K562 (cell line): ENCODE measurements around the gene PTH2. TPM values are rescaled to one million over a fixed set of nuclear protein-coding genes. Genes with fewer than 3 reads are reported as not detected.

Experiments
- ATAC-seq: fragments of 200-7000 bp; cut with Tn5 transposase; 3 replicates; pipeline ENCODE4 v1.9.1; 2020; ENCODE audit warnings: moderate library complexity
- BruUV-seq: library from RNA; stranded (reverse); fragments of 400-500 nt; replicated peaks from 2 replicates; lab custom pipeline; 2021; lab: Mats Ljungman, UMichigan
- CTCF ChIA-PET: fragments of 300-600 bp; formaldehyde crosslinking; extraction: SDS; loops from one replicate; lab custom pipeline; 2021; ENCODE audit warnings: low intra/inter-chr PET ratio; lab: Yijun Ruan, JAX
- POLR2A ChIA-PET: fragments of 300-600, 350-650 bp; sonication (Branson Sonifier 250); formaldehyde crosslinking; extraction: SDS; loops from one replicate; lab custom pipeline; 2021; ENCODE audit warnings: antibody characterized with exemption, inconsistent platforms; lab: Yijun Ruan, JAX
- DNase-seq, 4 experiments: peaks; one replicate each; pipeline versions ENCODE4 v3.0.0 to v3.0.0-alpha.2; 2011 to 2018; ENCODE audit warnings: low spot score in 3 of 4, mixed read lengths in 3 of 4; ENCODE audit errors: extremely low read depth in 1 of 4
- FAIRE-seq: peaks from 2 replicates; lab custom pipeline; 2011; peaks lifted over from hg19 to GRCh38; lab: Jason Lieb, UNC
- H2AFZ ChIP-seq: 2 replicates; pipeline ENCODE4 v1.6.0; 2011; ENCODE audit warnings: low read depth, low read length, control low read depth, inconsistent platforms
- H3K27ac ChIP-seq: fragments of 200-600 bp; 3 replicates; pipeline ENCODE4 v1.8.0; 2011; ENCODE audit warnings: low read depth, mild to moderate bottlenecking, control low read depth, inconsistent platforms, low read length, moderate library complexity, mixed read lengths; ENCODE audit errors: extremely low read depth
- H3K27me3 ChIP-seq, 2 experiments: fragments of 300-600 bp in 1 of 2; 2 replicates in 1 of 2; 3 replicates in 1 of 2; pipeline versions ENCODE4 v1.6.0 to v1.8.0; 2011; ENCODE audit warnings: inconsistent platforms in 2 of 2, low read length in 2 of 2, mild to moderate bottlenecking in 1 of 2, mixed read lengths in 1 of 2, moderate library complexity in 1 of 2; ENCODE audit not compliant: control insufficient read depth in 2 of 2, insufficient read depth in 2 of 2
- H3K36me3 ChIP-seq: fragments of 300-600 bp; 3 replicates; pipeline ENCODE4 v1.8.0; 2011; ENCODE audit warnings: mild to moderate bottlenecking, low read length, inconsistent platforms; ENCODE audit not compliant: control insufficient read depth, insufficient read depth
- H3K4me1 ChIP-seq, 2 experiments: fragments of 200-600 bp in 1 of 2; replicated peaks in 1 of 2; 2 replicates in 1 of 2; 3 replicates in 1 of 2; pipeline versions ENCODE4 v1.5.1 to v1.8.0; 2011; ENCODE audit warnings: inconsistent platforms in 2 of 2, low read length in 2 of 2, mild to moderate bottlenecking in 1 of 2, mixed read lengths in 1 of 2, moderate library complexity in 1 of 2; ENCODE audit not compliant: control insufficient read depth in 2 of 2, insufficient read depth in 2 of 2
- H3K4me2 ChIP-seq: 2 replicates; pipeline ENCODE4 v1.6.1; 2011; ENCODE audit warnings: low read length, control low read depth, inconsistent platforms, mixed read lengths; ENCODE audit not compliant: insufficient read depth
- H3K4me3 ChIP-seq: fragments of 200-600 bp; sonication (generic), shearing (Covaris generic); 2 replicates; pipeline ENCODE4 v1.5.1; 2016; ENCODE audit warnings: control low read depth, inconsistent platforms
- H3K79me2 ChIP-seq: fragments of 200-600 bp; 3 replicates; pipeline ENCODE4 v1.8.0; 2011; ENCODE audit warnings: low read length, inconsistent platforms; ENCODE audit not compliant: control insufficient read depth, insufficient read depth
- H3K9ac ChIP-seq, 2 experiments: 2 replicates each; pipeline versions ENCODE4 v1.6.0 to v1.6.1; 2011; ENCODE audit warnings: low read depth in 2 of 2, low read length in 2 of 2, control low read depth in 1 of 2, inconsistent platforms in 1 of 2, mild to moderate bottlenecking in 1 of 2, mixed read lengths in 1 of 2; ENCODE audit not compliant: insufficient read depth in 1 of 2
- H3K9me1 ChIP-seq: one replicate; pipeline ENCODE4 v1.6.0; 2011; ENCODE audit warnings: inconsistent platforms, mild to moderate bottlenecking, low read length, moderate library complexity; ENCODE audit not compliant: control insufficient read depth, insufficient read depth
- H3K9me3 ChIP-seq: replicated peaks from 2 replicates; pipeline ENCODE4 v1.5.1; 2011; ENCODE audit warnings: low read depth, low read length, inconsistent platforms; ENCODE audit not compliant: control insufficient read depth, insufficient read depth
- H4K20me1 ChIP-seq: replicated peaks from 2 replicates; pipeline ENCODE4 v1.6.1; 2011; ENCODE audit warnings: low read length, inconsistent platforms, mixed read lengths; ENCODE audit not compliant: control insufficient read depth, insufficient read depth
- FIP1L1 ChIP-seq: fragments of 200-400 bp; formaldehyde crosslinking; IDR thresholded peaks from 2 replicates; pipeline ENCODE4 v1.6.1; 2018; ENCODE audit warnings: mild to moderate bottlenecking, low read depth, low read length; ENCODE audit not compliant: poor library complexity, severe bottlenecking
- FOSL1 ChIP-seq: fragments of 200-800 bp; sonication (Bioruptor generic); conservative IDR thresholded peaks from 2 replicates; pipeline ENCODE4 v1.6.1; 2016; ENCODE audit warnings: missing genetic modification characterization, missing compliant biosample characterization
- JUND ChIP-seq, 2 experiments: IDR thresholded peaks; 2 replicates in 1 of 2; 3 replicates in 1 of 2; pipeline ENCODE4 v1.6.1; 2011; ENCODE audit warnings: borderline replicate concordance in 2 of 2, low read depth in 2 of 2, low read length in 2 of 2, improper control_type of control experiment in 1 of 2, missing biosample characterization in 1 of 2, missing genetic modification characterization in 1 of 2, missing genetic modification reagents in 1 of 2
- WGBS: fragments of 100-300 bp; shearing (Covaris generic); methylation state at CpG from one replicate; pipeline ENCODE4 v1.1.6; 2016; ENCODE audit warnings: low coverage, mixed read lengths; ENCODE audit not compliant: insufficient coverage; ENCODE audit errors: missing lambda C conversion rate; 5-methylcytosine and 5-hydroxymethylcytosine counted together
- in situ Hi-C: fragments of 300-500 bp; cut with MboI; formaldehyde crosslinking; loops from 4 replicates; pipeline ENCODE4 v1.15.0; 2018; ENCODE audit warnings: inconsistent platforms, mixed read lengths
- intact Hi-C: fragments of 100-400 bp; cut with micrococcal nuclease; formaldehyde crosslinking; loops from 2 replicates; pipeline ENCODE4 v1.14.2; 2022
- polyA plus RNA-seq, 8 experiments: library from polyadenylated mRNA; depleted of rRNA in 4 of 8; stranded (reverse) in 5 of 8; unstranded in 3 of 8; fragments of >200 nt; fragmentation: Nextera tagmentation in 2 of 8; fragmentation: Illumina TruSeq in 1 of 8; extraction: Ambion mirVana in 2 of 8; extraction: Trizol in 1 of 8; gene quantifications; 2 replicates each; pipeline versions ENCODE4 v1.2.1 to v1.2.3, GENCODE V29; 2011 to 2014; ENCODE audit warnings: inconsistent platforms in 1 of 8, missing spikeins in 1 of 8
- total RNA-seq, 7 experiments: library from RNA; depleted of rRNA in 6 of 7; stranded (reverse); fragments of >200 nt in 6 of 7; fragmentation: Illumina TruSeq in 2 of 7; extraction: Trizol in 2 of 7; gene quantifications; 2 replicates each; pipeline versions ENCODE4 v1.2.1 to v1.2.3, GENCODE V29; 2011 to 2021; ENCODE audit warnings: low replicate concordance in 1 of 7
- TF ChIP-seq, protein P1 (sequence below): sonication (generic); formaldehyde crosslinking; IDR thresholded peaks from 2 replicates; pipeline ENCODE4 v1.8.1; 2023; ENCODE audit warnings: missing genetic modification reagents, mild to moderate bottlenecking, borderline replicate concordance
- TF ChIP-seq, protein P2 (sequence below), 2 experiments: IDR thresholded peaks; 2 replicates each; pipeline ENCODE4 v1.6.1; 2011; ENCODE audit warnings: borderline replicate concordance in 1 of 2, control low read depth in 1 of 2, low read depth in 1 of 2, low read length in 1 of 2, mild to moderate bottlenecking in 1 of 2, mixed read lengths in 1 of 2, moderate library complexity in 1 of 2; ENCODE audit not compliant: insufficient read depth in 1 of 2, insufficient read length in 1 of 2, poor library complexity in 1 of 2, severe bottlenecking in 1 of 2; ENCODE audit errors: extremely low read depth in 1 of 2

The PTH2 gene
- total and polyA plus RNA-seq, 9 of the 15 experiments (the other 6 are each of a cell fraction or from before 2014, with no cell fraction given): 1.3 TPM; not detected in 8

DNA sequence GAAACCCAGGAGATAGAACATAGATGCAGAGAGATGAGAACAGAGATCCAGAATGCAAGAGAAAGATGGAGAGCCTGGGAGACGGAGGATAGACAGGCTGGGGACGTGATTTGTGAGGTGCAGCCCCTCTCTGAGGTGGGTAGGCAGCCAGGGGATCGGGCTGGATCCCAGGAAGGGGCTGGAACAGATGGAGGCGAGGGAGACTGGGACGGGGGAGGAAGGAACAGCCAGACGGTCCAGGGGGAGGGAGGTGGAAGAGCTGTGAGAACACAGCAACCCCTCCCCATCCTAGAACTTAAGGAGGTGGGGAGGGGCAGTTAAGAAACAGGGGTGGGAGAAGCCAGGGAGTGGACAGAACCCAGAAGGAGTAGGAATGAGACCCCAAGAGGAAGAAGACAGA is 15.0 kb upstream of the PTH2 start:
- peaks cover 37 to 58% of the 10 kb centered on the region in 2 experiments for H3K4me1 ChIP-seq
- in situ Hi-C loops: loop anchor here (5.0 kb wide), 1 partner anchor 46 kb away; no protein-coding TSS in a partner anchor

DNA sequence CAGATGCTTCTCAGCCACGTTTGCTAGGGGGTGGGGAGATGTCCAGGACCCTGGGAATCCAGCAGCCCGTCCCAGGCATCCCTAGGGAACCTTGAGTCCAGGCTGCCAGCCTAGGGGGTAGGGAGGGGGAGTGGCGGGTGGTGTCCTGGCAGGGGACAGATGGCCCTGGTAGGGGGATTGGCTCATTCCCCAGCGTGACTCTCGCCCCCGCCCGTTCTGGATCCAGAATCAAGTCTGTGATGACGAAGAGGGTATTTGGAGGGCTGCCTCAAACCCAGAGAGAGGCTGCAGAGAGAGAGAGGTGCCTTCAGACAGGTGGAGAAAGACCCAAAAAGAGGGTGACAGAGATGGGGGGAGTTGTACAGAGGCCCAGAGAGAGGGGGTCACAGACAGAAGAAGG is 14.0 kb upstream of the PTH2 start:
- H2AFZ ChIP-seq: no peak overlapping the region
- no peaks in the 10 kb centered on the region for H3K9me3 ChIP-seq
- TF ChIP-seq, protein P1, sequence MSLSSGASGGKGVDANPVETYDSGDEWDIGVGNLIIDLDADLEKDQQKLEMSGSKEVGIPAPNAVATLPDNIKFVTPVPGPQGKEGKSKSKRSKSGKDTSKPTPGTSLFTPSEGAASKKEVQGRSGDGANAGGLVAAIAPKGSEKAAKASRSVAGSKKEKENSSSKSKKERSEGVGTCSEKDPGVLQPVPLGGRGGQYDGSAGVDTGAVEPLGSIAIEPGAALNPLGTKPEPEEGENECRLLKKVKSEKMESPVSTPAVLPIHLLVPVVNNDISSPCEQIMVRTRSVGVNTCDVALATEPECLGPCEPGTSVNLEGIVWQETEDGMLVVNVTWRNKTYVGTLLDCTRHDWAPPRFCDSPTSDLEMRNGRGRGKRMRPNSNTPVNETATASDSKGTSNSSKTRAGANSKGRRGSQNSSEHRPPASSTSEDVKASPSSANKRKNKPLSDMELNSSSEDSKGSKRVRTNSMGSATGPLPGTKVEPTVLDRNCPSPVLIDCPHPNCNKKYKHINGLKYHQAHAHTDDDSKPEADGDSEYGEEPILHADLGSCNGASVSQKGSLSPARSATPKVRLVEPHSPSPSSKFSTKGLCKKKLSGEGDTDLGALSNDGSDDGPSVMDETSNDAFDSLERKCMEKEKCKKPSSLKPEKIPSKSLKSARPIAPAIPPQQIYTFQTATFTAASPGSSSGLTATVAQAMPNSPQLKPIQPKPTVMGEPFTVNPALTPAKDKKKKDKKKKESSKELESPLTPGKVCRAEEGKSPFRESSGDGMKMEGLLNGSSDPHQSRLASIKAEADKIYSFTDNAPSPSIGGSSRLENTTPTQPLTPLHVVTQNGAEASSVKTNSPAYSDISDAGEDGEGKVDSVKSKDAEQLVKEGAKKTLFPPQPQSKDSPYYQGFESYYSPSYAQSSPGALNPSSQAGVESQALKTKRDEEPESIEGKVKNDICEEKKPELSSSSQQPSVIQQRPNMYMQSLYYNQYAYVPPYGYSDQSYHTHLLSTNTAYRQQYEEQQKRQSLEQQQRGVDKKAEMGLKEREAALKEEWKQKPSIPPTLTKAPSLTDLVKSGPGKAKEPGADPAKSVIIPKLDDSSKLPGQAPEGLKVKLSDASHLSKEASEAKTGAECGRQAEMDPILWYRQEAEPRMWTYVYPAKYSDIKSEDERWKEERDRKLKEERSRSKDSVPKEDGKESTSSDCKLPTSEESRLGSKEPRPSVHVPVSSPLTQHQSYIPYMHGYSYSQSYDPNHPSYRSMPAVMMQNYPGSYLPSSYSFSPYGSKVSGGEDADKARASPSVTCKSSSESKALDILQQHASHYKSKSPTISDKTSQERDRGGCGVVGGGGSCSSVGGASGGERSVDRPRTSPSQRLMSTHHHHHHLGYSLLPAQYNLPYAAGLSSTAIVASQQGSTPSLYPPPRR: no peak
- TF ChIP-seq, protein P2, sequence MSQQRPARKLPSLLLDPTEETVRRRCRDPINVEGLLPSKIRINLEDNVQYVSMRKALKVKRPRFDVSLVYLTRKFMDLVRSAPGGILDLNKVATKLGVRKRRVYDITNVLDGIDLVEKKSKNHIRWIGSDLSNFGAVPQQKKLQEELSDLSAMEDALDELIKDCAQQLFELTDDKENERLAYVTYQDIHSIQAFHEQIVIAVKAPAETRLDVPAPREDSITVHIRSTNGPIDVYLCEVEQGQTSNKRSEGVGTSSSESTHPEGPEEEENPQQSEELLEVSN (IDR thresholded peaks at IDR 0.05; ENCODE audit: borderline replicate concordance in 1 of 2, extremely low read depth in 1 of 2, insufficient read depth in 1 of 2, insufficient read length in 1 of 2, low read depth in 1 of 2, low read length in 1 of 2, poor library complexity in 1 of 2, severe bottlenecking in 1 of 2): peak in 1 of 2 experiments; percentile 5
- no TSS peak for BruUV-seq
- no peaks in the 10 kb centered on the region for H3K79me2 ChIP-seq
- peaks cover 7 to 19% of the 10 kb centered on the region in 2 experiments; a peak in 4 of 5 replicates for H3K27me3 ChIP-seq
- H3K27ac ChIP-seq: no peak overlapping the region
- no peak for FAIRE-seq
- H3K4me2 ChIP-seq: no peak overlapping the region
- no peak overlapping the region for H3K4me3 ChIP-seq
- no peaks in the 10 kb centered on the region for H4K20me1 ChIP-seq
- peak overlapping the region in 1 of 2 experiments; percentile 50; a peak in 1 of 4 replicates for H3K9ac ChIP-seq
- H3K9me1 ChIP-seq: no peaks in the 10 kb centered on the region
- ChIA-PET CTCF (interaction anchor here (0.5 kb wide), 1 partner anchor 648 kb away, joined by 4 read pairs; no protein-coding TSS in a partner anchor), POLR2A (interaction anchor here (1.1 kb wide), 1 partner anchor 17 kb away, joined by 3 read pairs; no protein-coding TSS in a partner anchor)
- ATAC-seq: no peak
- intact Hi-C loops (no loop called here), in situ Hi-C loops (loop anchor here (5.0 kb wide), 1 partner anchor 45 kb away; no protein-coding TSS in a partner anchor)
- 14% methylated on average over 8 of the region's 8 CpGs for WGBS
- DNase-seq: no peak
- H3K36me3 ChIP-seq: no peaks in the 10 kb centered on the region
- H3K4me1 ChIP-seq: peaks cover 36 to 57% of the 10 kb centered on the region in 2 experiments

More for the DNA sequence above, 15.0 kb upstream of the PTH2 start:
- Histone ChIP-seq H3K79me2 (no peaks in the 10 kb centered on the region), H3K36me3 (no peaks in the 10 kb centered on the region), H2AFZ (no peak overlapping the region), H3K9me1 (no peaks in the 10 kb centered on the region), H3K9ac (no peak overlapping the region), H3K4me3 (no peak overlapping the region), H3K27me3 (peaks cover 7 to 19% of the 10 kb centered on the region in 2 experiments; a peak in 4 of 5 replicates)
- BruUV-seq: no TSS peak
- ATAC-seq (no peak), DNase-seq (no peak)
- TF ChIP-seq FIP1L1: no peak
- TF ChIP-seq FOSL1 (tag): no peak
- TF ChIP-seq JUND (IDR thresholded peaks at IDR 0.05; ENCODE audit: borderline replicate concordance, low read depth, low read length): peak; percentile 15; the same call in 1 of the 2 replicates
- TF ChIP-seq JUND (tag; IDR thresholded peaks at IDR 0.05; ENCODE audit: borderline replicate concordance, low read depth, low read length): no peak
- TF ChIP-seq, all 486 proteins: peak for 1
- H3K9me3 ChIP-seq: no peaks in the 10 kb centered on the region
- FAIRE-seq: no peak
- H3K4me2 ChIP-seq: no peak overlapping the region
- intact Hi-C loops: no loop called here
- ChIA-PET POLR2A (no interaction called here), CTCF (no interaction called here)
- no peaks in the 10 kb centered on the region for H4K20me1 ChIP-seq
- H3K27ac ChIP-seq: no peak overlapping the region
- WGBS: 3% methylated on average over 5 of the region's 6 CpGs
